ENCODE measurements around the gene OVCA2.

DNA sequence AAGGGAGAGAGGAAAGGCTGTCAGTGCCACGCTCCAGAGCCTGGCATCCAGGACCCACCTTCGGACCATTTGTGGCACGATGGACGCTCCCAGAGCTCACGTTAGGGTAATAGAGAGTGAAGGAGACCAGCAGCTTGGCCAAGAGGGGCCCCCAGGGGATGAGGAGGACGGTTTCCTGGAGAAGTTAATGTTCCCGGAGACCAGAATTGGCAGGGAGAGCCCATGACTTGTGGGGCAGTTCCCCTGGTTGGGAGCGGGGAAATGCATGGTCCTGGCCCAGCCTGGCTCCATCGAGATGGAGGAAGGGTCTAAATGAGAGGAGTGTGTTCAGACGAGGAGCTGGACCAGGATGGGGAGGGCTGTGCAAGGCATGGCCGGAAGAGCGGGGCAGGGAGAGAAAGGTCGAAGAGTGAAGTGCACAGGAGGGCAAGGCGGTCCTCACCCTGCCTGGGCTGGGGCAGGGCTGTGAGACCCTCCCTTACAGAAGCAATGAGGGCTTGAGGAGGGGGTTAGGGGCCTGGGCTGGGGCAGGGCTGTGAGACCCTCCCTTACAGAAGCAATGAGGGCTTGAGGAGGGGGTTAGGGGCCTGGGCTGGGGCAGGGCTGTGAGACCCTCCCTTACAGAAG is 10.2 kb downstream of the OVCA2 start:
- TF ChIP-seq POLR2AphosphoS5 (IDR thresholded peaks at IDR 0.05) (no peak), CTCF (IDR thresholded peaks at IDR 0.05 in 8 of 11, conservative IDR thresholded peaks at IDR 0.05 in 3 of 11) (no peak), POLR2A (IDR thresholded peaks at IDR 0.05) (no peak)

Measured in spleen (tissue), 7 donors.